Measurements from ENCODE around the gene AGAP3.

- no peak for TF ChIP-seq CTCF (IDR thresholded peaks at IDR 0.05; ENCODE audit: borderline replicate concordance, extremely low read depth, low read length, poor library complexity, severe bottlenecking)
- TF ChIP-seq EZH2 (IDR thresholded peaks at IDR 0.05; ENCODE audit: borderline replicate concordance, low read depth, low read length, severe bottlenecking), result no peak
These were observed 38.2 kb downstream of the AGAP3 start for GRCh38 chr7:151124481-151124880.

All from DND-41 (cell line).